LNCaP clone FGC (cell line): ENCODE results near the gene TENT4A.

ENCODE experiments used
- DNase-seq: peaks from one replicate; pipeline ENCODE4 v3.0.0-alpha.2; 2011; ENCODE audit warnings: low read depth
- H3K4me3 ChIP-seq: 2 replicates; pipeline ENCODE4 v1.5.1; 2011; ENCODE audit warnings: mild to moderate bottlenecking, low read depth, low read length, control low read depth
- CTCF ChIP-seq: IDR thresholded peaks from 2 replicates; pipeline ENCODE4 v1.5.1; 2012; ENCODE audit warnings: mild to moderate bottlenecking; ENCODE audit not compliant: control insufficient read depth, insufficient read depth; ENCODE audit errors: extremely low read depth

Gene TENT4A

GRCh38 chr5:6720561-6720921 lies 7.3 kb downstream of the TENT4A start:
- H3K4me3 ChIP-seq: no peak overlapping the region
- no peak for TF ChIP-seq CTCF
- DNase-seq: no peak

- no peak overlapping the region for H3K4me3 ChIP-seq
- no peak for TF ChIP-seq CTCF
- no peak for DNase-seq
Observed at GRCh38 chr5:6721442-6721841, 8.2 kb downstream of the TENT4A start.

GRCh38 chr5:6722015-6722414 lies 8.8 kb downstream of the TENT4A start:
- no peak for TF ChIP-seq CTCF
- H3K4me3 ChIP-seq: no peak overlapping the region
- DNase-seq: no peak

GRCh38 chr5:6723122-6723815 lies 10.0 kb downstream of the TENT4A start:
- no peak for TF ChIP-seq CTCF
- no peak overlapping the region for H3K4me3 ChIP-seq
- no peak for DNase-seq

- no peak overlapping the region for H3K4me3 ChIP-seq
- no peak for TF ChIP-seq CTCF
- no peak for DNase-seq
Observed at GRCh38 chr5:6723816-6724300, 10.6 kb downstream of the TENT4A start.

GRCh38 chr5:6724321-6724929 lies 11.2 kb downstream of the TENT4A start:
- no peak for TF ChIP-seq CTCF
- no peak overlapping the region for H3K4me3 ChIP-seq
- DNase-seq: no peak

GRCh38 chr5:6725421-6725820 lies 12.2 kb downstream of the TENT4A start:
- TF ChIP-seq CTCF: no peak

More at GRCh38 chr5:6725421-6725820, 12.2 kb downstream of the TENT4A start:
- no peak for DNase-seq
- H3K4me3 ChIP-seq: no peak overlapping the region
